HG02943 (cell line): ENCODE measurements around the gene CANX.

Experiments
- ATAC-seq: cut with Tn5 transposase; IDR thresholded peaks from one replicate; pipeline ENCODE4 v1.9.1; 2021; ENCODE audit warnings: mild to moderate bottlenecking, low read depth, moderate library complexity; ENCODE audit not compliant: unreplicated experiment

CANX gene

DNA sequence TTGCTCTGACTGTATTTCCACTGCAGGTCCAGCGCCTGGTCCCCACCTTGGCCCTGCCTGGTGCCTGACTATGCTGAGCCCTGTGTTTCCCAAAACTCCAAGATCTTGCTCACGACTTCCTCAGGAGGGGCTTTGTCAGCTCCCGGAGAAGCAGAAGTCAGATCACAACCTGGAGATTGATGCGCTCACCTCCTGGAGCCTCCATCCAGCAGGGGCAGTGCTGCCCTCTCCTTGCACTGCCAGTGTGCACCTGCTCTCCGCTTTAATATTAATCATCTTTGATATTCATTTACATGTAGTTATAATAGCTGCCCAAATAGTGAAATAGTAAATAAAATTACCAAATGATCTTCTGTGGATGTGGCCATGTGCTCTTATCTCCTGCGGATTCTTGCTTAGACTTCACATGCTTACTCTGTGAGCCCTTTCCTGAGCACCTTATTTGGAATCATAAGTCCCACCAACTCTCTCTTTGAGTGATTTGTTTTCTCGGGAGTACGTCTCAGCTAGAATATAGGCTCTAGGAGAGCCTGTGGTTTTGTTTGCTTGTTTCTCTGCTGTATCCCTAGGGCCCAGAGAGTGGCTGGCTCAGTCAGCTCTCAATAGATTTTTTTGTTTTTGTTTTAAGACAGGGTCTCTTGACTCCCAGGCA is 51.2 kb downstream of the CANX start:
- no peak for ATAC-seq

DNA sequence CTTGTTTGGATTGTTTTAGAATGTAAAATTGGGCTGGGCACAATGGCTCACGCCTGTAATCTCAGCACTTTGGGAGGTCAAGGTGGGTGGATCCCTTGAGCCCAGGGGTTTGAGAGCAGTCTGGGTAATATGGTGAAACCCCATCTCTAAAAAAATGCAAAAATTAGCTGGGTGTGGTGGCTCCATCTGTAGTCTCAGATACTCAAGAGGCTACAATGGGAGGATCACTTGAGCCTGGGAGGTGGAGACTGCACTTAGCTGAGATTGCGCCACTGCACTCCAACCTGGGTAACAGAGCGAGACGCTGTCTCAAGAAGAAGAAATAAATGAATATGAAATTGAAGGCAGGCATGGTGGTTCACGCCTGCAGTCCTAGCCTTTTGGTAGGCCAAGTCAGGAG is 55.2 kb downstream of the CANX start:
- no peak for ATAC-seq

GRCh38 chr5:179755022-179755421 is 56.3 kb downstream of the CANX start:
- ATAC-seq: no peak

GRCh38 chr5:179758955-179759354 is 60.2 kb downstream of the CANX start:
- ATAC-seq: no peak

- no peak for ATAC-seq
Measured at GRCh38 chr5:179759581-179760551, 61.1 kb downstream of the CANX start.

DNA sequence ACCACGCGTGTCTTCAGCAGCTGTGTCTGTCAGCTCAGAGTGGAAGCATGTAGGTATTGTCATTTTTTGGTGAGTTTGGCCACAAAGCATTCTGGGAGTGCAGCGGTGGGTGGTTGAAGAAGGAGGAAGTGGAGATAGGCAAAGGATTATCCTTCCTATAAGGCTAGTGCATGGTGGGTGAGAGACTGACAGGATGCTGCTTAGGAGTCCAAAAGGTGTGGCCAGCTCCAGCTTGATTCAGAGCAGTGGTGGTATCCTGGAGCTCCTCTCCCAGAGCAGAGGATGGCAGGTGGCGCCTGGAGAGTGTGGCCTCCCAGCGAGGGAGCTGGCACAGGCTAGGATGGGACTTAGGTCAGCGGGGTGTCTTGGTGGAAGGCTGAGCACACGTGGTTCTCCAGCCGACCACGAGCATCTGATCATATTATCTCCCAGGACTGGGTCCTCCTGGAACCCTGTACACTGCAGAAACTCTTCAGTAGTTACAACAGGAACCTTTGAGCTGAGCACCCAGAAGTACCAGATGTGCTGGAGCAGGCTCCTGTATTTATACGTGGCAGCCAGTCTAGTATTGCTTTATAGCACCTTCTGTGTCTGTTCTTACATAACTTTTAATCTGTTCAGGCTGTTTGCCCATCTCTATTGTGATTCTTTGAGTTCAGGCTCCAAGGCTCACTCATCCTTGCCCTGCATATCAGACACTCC is 63.5 kb downstream of the CANX start:
- ATAC-seq: no peak

- no peak for ATAC-seq
Measured at GRCh38 chr5:179762781-179763176, 64.0 kb downstream of the CANX start.

DNA sequence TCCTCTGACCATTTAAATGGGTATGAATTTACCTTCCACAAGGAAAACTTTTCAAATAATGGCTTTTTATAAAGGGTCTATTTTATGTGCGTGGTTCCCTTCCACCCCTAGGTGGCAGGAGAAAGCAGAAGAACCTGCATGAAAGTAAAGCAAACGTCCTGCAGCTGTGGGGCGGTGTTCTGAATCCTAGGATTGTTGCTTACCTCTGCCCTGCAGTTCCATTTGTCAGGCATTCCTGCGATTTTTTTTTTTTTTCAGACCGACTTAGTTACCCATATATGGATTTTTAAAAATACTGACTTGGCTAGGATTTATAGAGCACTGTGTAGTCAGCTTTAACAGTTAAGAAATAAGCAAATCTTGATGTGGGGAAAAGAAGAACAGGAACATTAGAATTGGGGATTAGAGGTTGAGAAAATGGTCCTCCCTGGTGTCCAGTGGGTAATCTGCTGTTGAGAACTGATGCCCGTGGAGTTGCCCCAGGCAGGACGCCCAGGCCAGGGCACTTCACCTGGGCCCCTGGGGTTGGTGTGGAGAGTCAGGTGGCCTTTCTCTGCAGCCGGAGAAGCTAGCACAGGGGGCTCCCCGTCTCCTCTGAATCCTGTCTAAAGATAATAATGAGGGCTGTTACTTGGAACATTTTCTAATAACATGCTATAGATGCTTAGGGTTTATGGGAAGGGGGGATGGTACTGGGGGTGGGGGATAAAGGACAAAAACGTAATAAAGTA is 64.6 kb downstream of the CANX start:
- ATAC-seq: no peak

DNA sequence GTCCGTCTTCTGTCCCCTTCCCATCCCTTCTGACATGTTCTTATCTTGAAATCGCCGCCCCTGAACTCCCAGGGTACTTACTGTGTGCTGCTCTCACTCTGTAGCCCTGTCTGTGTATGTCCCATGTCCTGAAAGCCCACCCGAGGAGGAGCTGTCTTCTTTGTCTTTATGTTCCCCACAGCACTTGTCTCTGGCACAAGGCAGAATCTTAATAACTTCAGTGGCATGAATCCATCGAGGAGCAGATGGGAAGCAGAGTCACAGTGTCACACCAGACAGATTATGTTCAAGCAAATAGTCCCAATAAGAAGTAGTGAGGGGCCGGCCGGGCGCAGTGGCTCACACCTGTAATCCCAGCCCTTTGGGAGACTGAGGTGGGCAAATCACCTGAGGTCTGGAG is 65.3 kb downstream of the CANX start:
- ATAC-seq: no peak

GRCh38 chr5:179765400-179765799 is 66.6 kb downstream of the CANX start:
- ATAC-seq: no peak

GRCh38 chr5:179766021-179766725 is 67.4 kb downstream of the CANX start:
- ATAC-seq: no peak

DNA sequence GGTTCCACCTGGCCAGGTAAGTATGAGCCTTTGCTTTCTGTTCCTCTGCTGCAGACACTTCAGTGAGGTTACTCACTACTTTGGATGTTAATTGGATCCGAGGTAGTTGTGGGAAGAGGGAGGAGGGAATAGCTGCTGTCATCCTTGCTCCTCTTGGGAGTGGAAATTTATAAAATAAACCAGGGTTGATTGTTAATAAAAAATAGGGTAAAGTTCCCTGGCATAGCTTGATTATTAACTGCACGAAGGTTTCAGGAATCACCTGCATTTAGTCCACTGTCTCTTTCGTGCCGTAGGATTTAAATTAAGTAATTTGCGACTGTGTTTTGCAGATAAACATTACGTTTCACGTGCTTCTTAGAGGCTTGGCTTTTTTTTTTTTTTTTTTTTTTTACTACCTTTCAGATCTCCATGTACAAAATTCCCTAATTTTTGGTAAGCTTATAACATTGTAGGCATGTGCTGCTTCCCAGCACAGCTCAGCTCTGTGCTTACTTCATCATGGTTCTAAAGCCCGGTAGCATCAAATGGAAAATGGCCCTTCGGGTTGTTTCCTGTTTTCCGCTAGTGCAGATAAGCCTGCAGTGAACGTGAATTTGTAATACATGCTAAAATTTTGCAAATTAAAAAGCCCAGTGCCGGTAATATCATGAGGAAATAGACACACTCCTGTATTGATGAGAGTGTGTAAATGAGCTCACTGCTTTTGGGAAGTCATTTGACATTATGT is 68.1 kb downstream of the CANX start:
- no peak for ATAC-seq

- ATAC-seq: no peak
Measured at GRCh38 chr5:179767496-179768100, 68.8 kb downstream of the CANX start.

DNA sequence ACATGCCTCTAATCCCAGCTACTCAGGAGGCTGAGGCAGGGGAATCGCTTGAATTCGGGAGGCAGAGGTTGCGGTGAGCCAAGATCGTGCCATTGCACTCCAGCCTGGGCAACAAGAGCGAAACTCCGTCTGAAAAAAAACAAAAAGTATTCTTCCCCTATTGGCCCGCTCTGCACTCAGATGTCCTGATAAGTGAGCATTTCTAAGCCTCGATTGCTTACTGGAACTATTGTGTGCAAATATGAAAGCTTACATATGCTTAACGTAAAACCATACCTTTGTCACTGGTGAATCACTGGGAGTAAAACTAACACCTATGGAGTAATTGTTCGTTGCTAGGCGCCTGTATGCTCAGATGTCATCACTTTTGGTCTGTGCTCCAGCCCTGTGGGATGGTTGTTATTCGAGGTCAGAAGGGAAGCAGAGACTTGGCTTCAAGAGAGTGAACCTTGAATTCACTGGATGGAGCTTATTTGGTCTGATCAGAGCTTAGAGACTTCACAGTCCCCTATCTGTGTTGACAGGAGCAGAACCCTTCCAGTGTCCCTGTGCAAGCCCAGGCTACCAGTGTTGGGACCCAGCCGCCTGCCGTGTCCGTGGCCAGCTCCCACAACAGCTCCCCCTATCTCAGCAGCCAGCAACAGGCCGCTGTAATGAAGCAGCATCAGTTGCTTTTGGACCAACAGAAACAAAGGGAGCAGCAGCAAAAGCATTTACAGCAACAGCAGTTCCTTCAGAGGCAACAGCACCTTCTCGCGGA is 69.7 kb downstream of the CANX start:
- no peak for ATAC-seq

DNA sequence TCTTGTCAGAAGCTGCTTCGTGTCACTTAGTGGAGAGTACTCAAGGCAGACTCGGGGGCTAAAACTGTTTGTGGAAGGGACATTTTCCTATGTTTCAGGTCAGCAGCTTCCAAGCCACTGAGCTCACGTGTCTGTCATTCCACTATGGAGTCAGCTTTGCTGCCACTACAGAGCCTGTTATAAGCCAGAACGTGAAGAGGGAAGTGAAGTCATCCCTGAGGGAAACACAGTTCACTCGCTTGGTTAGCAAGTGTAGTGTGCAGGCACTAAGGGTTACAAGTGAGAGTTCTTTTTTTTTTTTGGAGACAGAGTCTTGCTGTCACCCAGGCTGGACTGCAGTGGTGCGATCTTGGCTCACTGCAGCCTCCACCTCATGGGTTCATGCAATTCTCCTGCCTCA is 70.5 kb downstream of the CANX start:
- no peak for ATAC-seq

DNA sequence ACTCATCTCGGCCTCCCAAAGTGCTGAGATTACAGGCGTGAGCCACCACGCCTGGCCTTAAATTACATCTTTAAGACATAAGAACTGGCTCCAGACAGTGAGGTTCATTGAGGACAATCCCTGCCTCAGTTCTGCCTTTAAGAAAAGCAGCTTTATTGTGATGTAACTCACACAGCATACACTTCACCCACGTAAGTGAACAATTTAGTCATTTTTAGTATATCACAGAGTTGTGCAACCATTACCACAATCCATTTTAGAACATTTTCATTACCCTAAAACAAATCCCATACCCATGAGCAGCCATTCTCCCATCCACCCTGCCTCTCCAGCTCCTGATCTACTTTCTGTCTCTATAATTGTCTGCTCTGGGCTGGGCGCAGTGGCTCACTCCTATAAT is 71.0 kb downstream of the CANX start:
- no peak for ATAC-seq

DNA sequence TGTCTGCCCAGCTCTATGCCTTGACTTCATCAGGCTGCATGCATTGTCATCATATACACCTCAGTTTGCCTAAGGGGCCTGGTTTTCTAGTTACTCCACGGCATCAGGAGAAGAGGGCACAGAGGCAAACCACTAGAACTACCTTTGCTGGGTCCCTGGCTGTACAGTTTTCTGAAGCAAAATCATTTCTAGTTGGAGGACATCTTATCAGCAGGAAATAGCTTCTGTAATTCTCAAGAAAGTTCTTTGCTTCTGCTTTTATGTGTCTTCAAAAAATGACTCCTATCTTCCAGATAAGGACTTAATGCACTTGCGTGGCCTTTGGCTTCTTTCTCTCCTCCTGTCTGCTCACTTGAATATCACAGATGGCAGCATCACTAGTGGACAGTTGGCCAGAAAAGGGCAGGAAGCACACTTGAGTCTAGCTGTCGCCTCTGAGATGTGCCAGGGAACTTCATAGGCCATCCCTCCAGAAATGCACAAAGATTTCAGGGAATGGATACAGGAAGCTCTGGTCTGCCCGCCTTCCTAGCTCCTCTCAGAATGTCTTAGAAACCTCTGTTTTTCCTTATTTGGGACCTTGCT is 72.6 kb downstream of the CANX start:
- no peak for ATAC-seq

- no peak for ATAC-seq
Measured at GRCh38 chr5:179772351-179772750, 73.6 kb downstream of the CANX start.
